Measurements from ENCODE around the gene DSCAM. TPM values are rescaled to one million over a fixed set of nuclear protein-coding genes. Genes with fewer than 3 reads are reported as not detected.

DSCAM gene
- total and polyA plus RNA-seq, 8 donors = 0.37 TPM; not detected in 7

DNA sequence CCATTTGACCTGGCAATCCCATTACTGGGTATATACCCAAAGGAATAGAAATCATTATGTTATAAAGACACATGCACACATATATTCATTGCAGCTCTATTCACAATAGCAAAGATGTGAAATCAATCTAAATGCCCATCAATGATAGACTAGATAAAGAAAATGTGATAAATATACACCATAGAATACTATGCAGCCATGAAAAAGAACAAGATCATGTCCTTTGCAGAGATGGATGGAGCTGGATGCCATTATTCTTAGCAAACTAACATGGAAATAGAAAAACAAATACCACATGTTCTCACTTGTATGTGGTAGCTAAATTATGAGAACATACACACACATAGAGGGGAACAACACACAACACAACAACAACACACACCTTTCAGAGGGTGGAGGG lies 731.2 kb downstream of the DSCAM start:
- TF ChIP-seq EP300 (IDR thresholded peaks at IDR 0.05) (no peak), POLR2A (IDR thresholded peaks at IDR 0.05) (no peak), POLR2AphosphoS5 (IDR thresholded peaks at IDR 0.05) (no peak)
- TF ChIP-seq, protein P1, sequence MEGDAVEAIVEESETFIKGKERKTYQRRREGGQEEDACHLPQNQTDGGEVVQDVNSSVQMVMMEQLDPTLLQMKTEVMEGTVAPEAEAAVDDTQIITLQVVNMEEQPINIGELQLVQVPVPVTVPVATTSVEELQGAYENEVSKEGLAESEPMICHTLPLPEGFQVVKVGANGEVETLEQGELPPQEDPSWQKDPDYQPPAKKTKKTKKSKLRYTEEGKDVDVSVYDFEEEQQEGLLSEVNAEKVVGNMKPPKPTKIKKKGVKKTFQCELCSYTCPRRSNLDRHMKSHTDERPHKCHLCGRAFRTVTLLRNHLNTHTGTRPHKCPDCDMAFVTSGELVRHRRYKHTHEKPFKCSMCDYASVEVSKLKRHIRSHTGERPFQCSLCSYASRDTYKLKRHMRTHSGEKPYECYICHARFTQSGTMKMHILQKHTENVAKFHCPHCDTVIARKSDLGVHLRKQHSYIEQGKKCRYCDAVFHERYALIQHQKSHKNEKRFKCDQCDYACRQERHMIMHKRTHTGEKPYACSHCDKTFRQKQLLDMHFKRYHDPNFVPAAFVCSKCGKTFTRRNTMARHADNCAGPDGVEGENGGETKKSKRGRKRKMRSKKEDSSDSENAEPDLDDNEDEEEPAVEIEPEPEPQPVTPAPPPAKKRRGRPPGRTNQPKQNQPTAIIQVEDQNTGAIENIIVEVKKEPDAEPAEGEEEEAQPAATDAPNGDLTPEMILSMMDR (IDR thresholded peaks at IDR 0.05) = no peak
- Histone ChIP-seq H3K4me1 (no peaks in the 10 kb centered on the region), H3K27ac (no peak overlapping the region), H3K4me3 (no peak overlapping the region), H3K9me3 (no peaks in the 10 kb centered on the region), H3K27me3 (no peaks in the 10 kb centered on the region), H3K36me3 (no peaks in the 10 kb centered on the region)
- intact Hi-C loops (cut with DNase I; ENCODE audit: low total_unique reads) = no loop called here
- DNase-seq = no peak

DNA sequence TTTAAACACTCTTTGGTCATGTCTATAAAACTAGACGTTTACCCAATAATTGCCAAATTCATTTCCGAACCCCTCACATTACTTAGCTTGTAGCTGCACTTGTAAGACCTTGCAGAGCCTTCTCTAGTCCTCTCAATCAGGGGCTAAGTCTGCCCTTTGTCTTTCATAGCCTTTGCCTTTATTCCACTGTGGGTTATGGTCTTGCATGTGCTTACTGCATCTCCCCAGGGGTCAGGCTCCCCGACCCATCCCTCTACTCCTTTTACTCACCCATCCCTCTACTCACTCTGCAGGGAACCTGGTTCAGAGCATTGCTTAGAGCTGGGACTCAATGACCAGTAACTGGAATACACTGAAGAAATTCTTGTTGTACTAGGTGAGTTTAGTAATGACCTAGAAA lies 744.3 kb downstream of the DSCAM start:
- no peak for TF ChIP-seq POLR2AphosphoS5 (IDR thresholded peaks at IDR 0.05)
- no peak for TF ChIP-seq POLR2A (IDR thresholded peaks at IDR 0.05)
- TF ChIP-seq, protein P1 (IDR thresholded peaks at IDR 0.05) = no peak
- TF ChIP-seq EP300 (IDR thresholded peaks at IDR 0.05) = no peak
- Histone ChIP-seq H3K9me3 (peaks cover 0 to 9% (median 2%) of the 10 kb centered on the region in 4 donors), H3K4me1 (no peaks in the 10 kb centered on the region), H3K27ac (no peak overlapping the region), H3K27me3 (no peaks in the 10 kb centered on the region), H3K4me3 (no peak overlapping the region), H3K36me3 (no peaks in the 10 kb centered on the region)
- intact Hi-C loops (cut with DNase I; ENCODE audit: low total_unique reads) = no loop called here
- 69 to 86% (median 79%) methylated on average over 3 of the region's 3 CpGs for WGBS, 5 donors
- DNase-seq = no peak

DNA sequence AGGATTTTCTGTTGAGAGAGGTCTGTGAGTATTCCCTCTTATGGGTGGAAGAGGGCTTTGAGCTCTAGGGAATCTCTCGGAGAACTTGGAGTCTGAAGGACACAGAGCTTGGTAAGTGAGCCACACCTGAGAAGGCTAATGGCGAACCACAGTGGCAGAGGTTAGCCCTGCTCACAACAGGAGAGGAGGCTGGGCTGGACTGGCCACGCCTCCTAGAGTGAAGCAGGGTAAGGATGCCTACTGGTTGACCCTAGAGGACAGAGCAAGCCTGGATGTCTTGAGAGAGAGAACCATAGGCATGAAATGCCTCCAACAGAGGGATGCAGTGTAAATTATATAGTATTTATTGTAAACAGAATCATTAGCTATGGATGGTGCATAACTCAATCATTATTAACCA lies 747.1 kb downstream of the DSCAM start:
- Histone ChIP-seq H3K4me3 (no peak overlapping the region), H3K36me3 (no peaks in the 10 kb centered on the region), H3K27me3 (no peaks in the 10 kb centered on the region), H3K9me3 (peaks cover 0 to 11% (median 0%) of the 10 kb centered on the region in 4 donors), H3K4me1 (no peaks in the 10 kb centered on the region), H3K27ac (no peak overlapping the region)
- intact Hi-C loops (cut with DNase I; ENCODE audit: low total_unique reads) = no loop called here
- no peak for DNase-seq
- TF ChIP-seq POLR2A (IDR thresholded peaks at IDR 0.05) = no peak
- TF ChIP-seq, protein P1 (IDR thresholded peaks at IDR 0.05) = no peak
- TF ChIP-seq EP300 (IDR thresholded peaks at IDR 0.05) = no peak
- TF ChIP-seq POLR2AphosphoS5 (IDR thresholded peaks at IDR 0.05) = no peak
- WGBS, 5 donors = 72 to 83% (median 74%) methylated on average over 3 of the region's 3 CpGs

DNA sequence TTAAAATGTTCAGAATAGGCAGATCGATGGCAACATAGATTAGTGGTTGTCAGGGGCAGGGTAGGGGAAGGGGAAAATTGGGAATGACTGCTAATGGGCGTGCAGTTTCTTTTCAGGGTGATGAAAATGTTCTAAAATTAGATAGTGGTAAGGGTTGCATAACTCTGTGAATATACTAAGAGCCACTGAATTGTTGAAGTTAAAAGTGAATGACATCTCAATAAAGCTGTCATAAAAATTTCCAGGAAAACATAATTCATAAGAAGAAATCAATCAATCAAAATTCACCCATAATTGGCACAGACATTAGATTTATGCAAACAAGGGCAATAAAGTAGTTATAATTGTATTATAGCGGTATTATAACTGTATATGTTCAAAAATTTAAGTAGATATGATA lies 751.5 kb downstream of the DSCAM start:
- H3K4me3 ChIP-seq = no peak overlapping the region
- H3K4me1 ChIP-seq = no peaks in the 10 kb centered on the region
- TF ChIP-seq, protein P1 (IDR thresholded peaks at IDR 0.05) = no peak
- no peak for TF ChIP-seq POLR2A (IDR thresholded peaks at IDR 0.05)
- no peak for TF ChIP-seq EP300 (IDR thresholded peaks at IDR 0.05)
- no peak for TF ChIP-seq POLR2AphosphoS5 (IDR thresholded peaks at IDR 0.05)
- DNase-seq = no peak
- WGBS, 5 donors = 50 to 81% (median 68%) methylated on average over 3 of the region's 3 CpGs
- H3K36me3 ChIP-seq = no peaks in the 10 kb centered on the region
- H3K9me3 ChIP-seq = peaks cover 0 to 11% (median 0%) of the 10 kb centered on the region in 4 donors
- no peak overlapping the region for H3K27ac ChIP-seq
- no peaks in the 10 kb centered on the region for H3K27me3 ChIP-seq
- intact Hi-C loops (cut with DNase I; ENCODE audit: low total_unique reads) = no loop called here
